HepG2 (cell line): Measurements from ENCODE around the gene FANCD2. TPM values are rescaled to one million over a fixed set of nuclear protein-coding genes. Genes with fewer than 3 reads are reported as not detected.

Source experiments
- ATAC-seq: fragments of 200-7000 bp; cut with Tn5 transposase; 3 replicates; pipeline ENCODE4 v1.9.1; 2020; ENCODE audit warnings: mild to moderate bottlenecking, moderate library complexity
- BruUV-seq: library from RNA; stranded (reverse); fragments of 400-500 nt; replicated peaks from 2 replicates; lab custom pipeline; 2021; lab: Mats Ljungman, UMichigan
- CTCF ChIA-PET: fragments of 300-600 bp; formaldehyde crosslinking; extraction: SDS; loops from one replicate; lab custom pipeline; 2021; ENCODE audit warnings: low total read pairs, inconsistent platforms, low intra/inter-chr PET ratio; lab: Yijun Ruan, JAX
- POLR2A ChIA-PET: fragments of 350-600 bp; sonication (Branson Sonifier 250); formaldehyde crosslinking; loops from one replicate; lab custom pipeline; 2020; ENCODE audit warnings: antibody characterized with exemption, inconsistent platforms; lab: Yijun Ruan, JAX
- DNase-seq: peaks from one replicate; pipeline ENCODE4 v3.0.0-alpha.2; 2015; ENCODE audit warnings: low spot score
- FAIRE-seq: peaks from 3 replicates; lab custom pipeline; 2011; peaks lifted over from hg19 to GRCh38; lab: Jason Lieb, UNC
- H2AFZ ChIP-seq: one replicate; pipeline ENCODE4 v1.6.1; 2011; ENCODE audit warnings: low read length, inconsistent platforms
- H3K27ac ChIP-seq: fragments of 300-600 bp; 3 replicates; pipeline ENCODE4 v1.8.0; 2011; ENCODE audit warnings: mixed run types, mild to moderate bottlenecking, mixed read lengths, low read length, inconsistent platforms; ENCODE audit not compliant: insufficient read depth; ENCODE audit errors: extremely low read length
- H3K27me3 ChIP-seq, 2 experiments: fragments of 200-600 bp in 1 of 2; 2 replicates in 1 of 2; 3 replicates in 1 of 2; pipeline versions ENCODE4 v1.6.0 to v1.8.0; 2011; ENCODE audit warnings: low read length in 2 of 2, mild to moderate bottlenecking in 2 of 2, moderate library complexity in 2 of 2, inconsistent platforms in 1 of 2; ENCODE audit not compliant: insufficient read depth in 2 of 2, control insufficient read depth in 1 of 2
- H3K36me3 ChIP-seq, 2 experiments: fragments of 200-600 bp in 1 of 2; replicated peaks in 1 of 2; 2 replicates in 1 of 2; 3 replicates in 1 of 2; pipeline versions ENCODE4 v1.5.1 to v1.8.0; 2011; ENCODE audit warnings: low read length in 2 of 2, inconsistent platforms in 1 of 2; ENCODE audit not compliant: insufficient read depth in 2 of 2, control insufficient read depth in 1 of 2
- H3K4me1 ChIP-seq: 2 replicates; pipeline ENCODE4 v1.5.1; 2012; ENCODE audit warnings: low read length, inconsistent platforms; ENCODE audit not compliant: insufficient read depth
- H3K4me2 ChIP-seq: 2 replicates; pipeline ENCODE4 v1.6.0; 2011; ENCODE audit warnings: low read depth, low read length, inconsistent platforms
- H3K4me3 ChIP-seq, 3 experiments: fragments of 200-600 bp in 1 of 3; sonication (generic), shearing (Covaris generic) in 1 of 3; replicated peaks in 1 of 3; 2 replicates each; pipeline ENCODE4 v1.5.1; 2011 to 2016; ENCODE audit warnings: low read length in 3 of 3, inconsistent platforms in 2 of 3, low read depth in 2 of 3, mild to moderate bottlenecking in 2 of 3, control low read depth in 1 of 3, mixed read lengths in 1 of 3; ENCODE audit not compliant: insufficient read depth in 1 of 3
- H3K79me2 ChIP-seq: one replicate; pipeline ENCODE4 v1.6.1; 2011; ENCODE audit warnings: low read length, inconsistent platforms; ENCODE audit not compliant: insufficient read depth
- H3K9ac ChIP-seq: 2 replicates; pipeline ENCODE4 v1.6.0; 2011; ENCODE audit warnings: mild to moderate bottlenecking, low read depth, low read length, inconsistent platforms; ENCODE audit not compliant: insufficient read depth
- H3K9me3 ChIP-seq: 2 replicates; pipeline ENCODE4 v1.5.1; 2012; ENCODE audit warnings: mild to moderate bottlenecking, low read length
- H4K20me1 ChIP-seq: 2 replicates; pipeline ENCODE4 v1.6.0; 2011; ENCODE audit warnings: inconsistent platforms, mild to moderate bottlenecking, low read length, moderate library complexity; ENCODE audit not compliant: insufficient read depth
- DMTF1 ChIP-seq: sonication (generic); formaldehyde crosslinking; IDR thresholded peaks from 2 replicates; pipeline ENCODE4 v1.4.0; 2020; ENCODE audit warnings: mild to moderate bottlenecking, missing genetic modification reagents
- ETV5 ChIP-seq: IDR thresholded peaks from 2 replicates; pipeline ENCODE4 v1.6.1; 2018; ENCODE audit warnings: missing biosample characterization, missing genetic modification reagents, inconsistent platforms, borderline replicate concordance
- HOXD1 ChIP-seq: sonication (generic); formaldehyde crosslinking; IDR thresholded peaks from 2 replicates; pipeline ENCODE4 v1.5.0; 2020; ENCODE audit warnings: missing genetic modification reagents
- KDM5A ChIP-seq: fragments of 200-600 bp; sonication (generic); IDR thresholded peaks from 2 replicates; pipeline ENCODE4 v1.7.0; 2018; ENCODE audit warnings: antibody characterized with exemption, mild to moderate bottlenecking, low read length, borderline replicate concordance
- SMC3 ChIP-seq: IDR thresholded peaks from 2 replicates; pipeline ENCODE4 v1.6.1; 2011; ENCODE audit warnings: low read length, improper control_type of control experiment
- ZNF660 ChIP-seq: sonication (generic); formaldehyde crosslinking; IDR thresholded peaks from 2 replicates; pipeline ENCODE4 v1.5.1; 2020; ENCODE audit warnings: mild to moderate bottlenecking, low read depth, missing genetic modification reagents, borderline replicate concordance
- ZNF724P ChIP-seq: sonication (generic); formaldehyde crosslinking; IDR thresholded peaks from 2 replicates; pipeline ENCODE4 v1.8.0; 2022; ENCODE audit warnings: missing genetic modification reagents, borderline replicate concordance
- WGBS: methylation state at CpG from one replicate; pipeline ENCODE4 v1.1.6; 2017; ENCODE audit warnings: low lambda C conversion rate; 5-methylcytosine and 5-hydroxymethylcytosine counted together
- in situ Hi-C: cut with HindIII; loops from 2 replicates; pipeline ENCODE4 v1.10.0; 2017; ENCODE audit warnings: low pct_unique_long_range_greater_than_20kb; ENCODE audit not compliant: extremely low pct_ligation_motif_present
- intact Hi-C: fragments of 100-400 bp; cut with micrococcal nuclease; formaldehyde crosslinking; loops from one replicate; pipeline ENCODE4 v1.10.0; 2022; ENCODE audit not compliant: unreplicated experiment
- polyA plus RNA-seq, 8 experiments: library from polyadenylated mRNA; depleted of rRNA in 3 of 8; stranded (reverse) in 7 of 8; unstranded in 1 of 8; fragments of >200 nt; fragmentation: Illumina TruSeq in 4 of 8; extraction: Trizol in 4 of 8; gene quantifications; 2 replicates each; pipeline versions ENCODE4 v1.2.1 to v1.2.3, GENCODE V29; 2011 to 2016; ENCODE audit warnings: low read depth in 4 of 8, missing spikeins in 1 of 8, mixed read lengths in 1 of 8; ENCODE audit not compliant: insufficient read depth in 1 of 8
- total RNA-seq, 5 experiments: library from RNA; depleted of rRNA; stranded (reverse); fragments of >200 nt; fragmentation: Illumina TruSeq; extraction: Trizol; gene quantifications; 2 replicates each; pipeline ENCODE4 v1.2.3, GENCODE V29; 2016; ENCODE audit warnings: low read depth in 1 of 5

The FANCD2 gene
- total and polyA plus RNA-seq, 2 of the 13 experiments (the other 11 are each of a cell fraction or from before 2014, with no cell fraction given), result 10.1 to 42.0 TPM

GRCh38 chr3:10116138-10116460, 89.9 kb downstream of the FANCD2 start:
- TF ChIP-seq KDM5A (peak; percentile 24), ETV5 (CRISPR knock-in tag) (0 out of 2 replicates have a peak, but pooled peaks have one; percentile 27), HOXD1 (no peak)
- H3K27ac ChIP-seq, result peak overlapping the region; percentile 65
- no TSS peak for BruUV-seq
- H3K4me2 ChIP-seq, result peak overlapping the region; percentile 93
- H3K4me3 ChIP-seq, result peak overlapping the region; percentile 76 to 96 (median 92)
- 0% methylated on average over 10 of the region's 10 CpGs for WGBS
- H3K9ac ChIP-seq, result peak overlapping the region; percentile 81
- POLR2A ChIA-PET, result interaction anchor here (0.9 to 1.3 kb wide), 3 partner anchors 11 to 88 kb away, joined by 3 to 4 read pairs (median 4); partner anchors contain the start of gene VHL
- H3K36me3 ChIP-seq, result peaks cover 0 to 10% of the 10 kb centered on the region in 2 experiments; a peak in 2 of 5 replicates
- peak; percentile 28 for DNase-seq
- H3K4me1 ChIP-seq, result peaks cover 33% of the 10 kb centered on the region
- no peaks in the 10 kb centered on the region; a peak in 1 of 5 replicates for H3K27me3 ChIP-seq
- no peak for FAIRE-seq
- peaks cover 5% of the 10 kb centered on the region; the same call in 1 of the 2 replicates for H4K20me1 ChIP-seq
- peaks cover 47% of the 10 kb centered on the region for H3K79me2 ChIP-seq
- CTCF ChIA-PET, result no interaction called here
- H3K9me3 ChIP-seq, result no peaks in the 10 kb centered on the region
- ATAC-seq, result peak; percentile 53
- in situ Hi-C loops, result no loop called here
- intact Hi-C loops, result no loop called here
- no peak overlapping the region for H2AFZ ChIP-seq

- H3K27me3 ChIP-seq, result no peaks in the 10 kb centered on the region; a peak in 1 of 5 replicates
- no peaks in the 10 kb centered on the region for H3K9me3 ChIP-seq
- no peak overlapping the region for H2AFZ ChIP-seq
- in situ Hi-C loops (no loop called here), intact Hi-C loops (no loop called here)
- no peak for FAIRE-seq
- peak overlapping the region; percentile 81 for H3K9ac ChIP-seq
- H3K4me3 ChIP-seq, result peak overlapping the region; percentile 16 to 92 (median 76); a peak in 3 of 6 replicates
- H3K4me1 ChIP-seq, result peaks cover 33% of the 10 kb centered on the region
- peaks cover 5% of the 10 kb centered on the region; the same call in 1 of the 2 replicates for H4K20me1 ChIP-seq
- POLR2A ChIA-PET, result interaction anchor here (1.3 kb wide), 2 partner anchors 10 to 87 kb away, joined by 4 read pairs; no protein-coding TSS in a partner anchor
- peaks cover 47% of the 10 kb centered on the region for H3K79me2 ChIP-seq
- CTCF ChIA-PET, result no interaction called here
- DNase-seq, result no peak
- H3K4me2 ChIP-seq, result peak overlapping the region; percentile 93
- 81% methylated on average over 4 of the region's 4 CpGs for WGBS
- ATAC-seq, result no peak
- peaks cover 0 to 10% of the 10 kb centered on the region in 2 experiments; a peak in 2 of 5 replicates for H3K36me3 ChIP-seq
- no TSS peak for BruUV-seq
- H3K27ac ChIP-seq, result no peak overlapping the region
- TF ChIP-seq SMC3 (no peak), DMTF1 (CRISPR knock-in tag) (no peak), ZNF660 (no peak), ZNF724P (CRISPR knock-in tag) (no peak)
These were observed 90.7 kb downstream of the FANCD2 start for GRCh38 chr3:10116928-10117327.
